Thymus (tissue), 11 donors: Measurements from ENCODE around the gene MUC6. TPM values are rescaled to one million over a fixed set of nuclear protein-coding genes. Genes with fewer than 3 reads are reported as not detected.

Source experiments
- DNase-seq, 9 donors: peaks; one replicate each; pipeline ENCODE4 v3.0.0-alpha.2; 2013; ENCODE audit warnings: low spot score in 9 of 9, low read depth in 6 of 9, missing footprints in 1 of 9
- H3K27ac ChIP-seq, 2 donors: one replicate each; pipeline ENCODE4 v1.5.1; 2013; ENCODE audit warnings: control low read depth in 1 of 2, low read depth in 1 of 2, low read length in 1 of 2, mild to moderate bottlenecking in 1 of 2, moderate library complexity in 1 of 2
- H3K27me3 ChIP-seq, 2 donors: one replicate each; pipeline ENCODE4 v1.5.1; 2013; ENCODE audit warnings: low read length in 1 of 2; ENCODE audit not compliant: control insufficient read depth in 2 of 2, insufficient read depth in 1 of 2
- H3K36me3 ChIP-seq, 2 donors: one replicate each; pipeline ENCODE4 v1.5.1; 2013; ENCODE audit warnings: low read length in 1 of 2, mild to moderate bottlenecking in 1 of 2, moderate library complexity in 1 of 2; ENCODE audit not compliant: control insufficient read depth in 2 of 2, insufficient read depth in 2 of 2
- H3K4me1 ChIP-seq, 2 donors: one replicate each; pipeline ENCODE4 v1.5.1; 2013; ENCODE audit warnings: low read length in 2 of 2; ENCODE audit not compliant: control insufficient read depth in 2 of 2, insufficient read depth in 2 of 2
- H3K4me3 ChIP-seq, 2 donors: one replicate each; pipeline ENCODE4 v1.5.1; 2013; ENCODE audit warnings: low read length in 2 of 2, control low read depth in 1 of 2, mild to moderate bottlenecking in 1 of 2
- H3K9me3 ChIP-seq, 2 donors: one replicate each; pipeline ENCODE4 v1.5.1; 2013; ENCODE audit warnings: low read length in 1 of 2, mild to moderate bottlenecking in 1 of 2; ENCODE audit not compliant: control insufficient read depth in 2 of 2, insufficient read depth in 1 of 2
- WGBS: extraction: QIAGEN DNeasy Blood & Tissue Kit; methylation state at CpG from one replicate; pipeline ENCODE4 v1.1.7; 2013; 5-methylcytosine and 5-hydroxymethylcytosine counted together
- polyA plus RNA-seq: library from polyadenylated mRNA; stranded (reverse); fragments of 200-250 nt; gene quantifications from one replicate; pipeline ENCODE4 v1.2.3, GENCODE V29; 2013
- total RNA-seq: library from RNA; stranded (reverse); fragments of 120-200 nt; gene quantifications from one replicate; pipeline ENCODE4 v1.2.4, GENCODE V29; 2013
- donor health status: healthy.

MUC6 gene
- total and polyA plus RNA-seq, 2 donors: 0.16 to 0.19 TPM

DNA sequence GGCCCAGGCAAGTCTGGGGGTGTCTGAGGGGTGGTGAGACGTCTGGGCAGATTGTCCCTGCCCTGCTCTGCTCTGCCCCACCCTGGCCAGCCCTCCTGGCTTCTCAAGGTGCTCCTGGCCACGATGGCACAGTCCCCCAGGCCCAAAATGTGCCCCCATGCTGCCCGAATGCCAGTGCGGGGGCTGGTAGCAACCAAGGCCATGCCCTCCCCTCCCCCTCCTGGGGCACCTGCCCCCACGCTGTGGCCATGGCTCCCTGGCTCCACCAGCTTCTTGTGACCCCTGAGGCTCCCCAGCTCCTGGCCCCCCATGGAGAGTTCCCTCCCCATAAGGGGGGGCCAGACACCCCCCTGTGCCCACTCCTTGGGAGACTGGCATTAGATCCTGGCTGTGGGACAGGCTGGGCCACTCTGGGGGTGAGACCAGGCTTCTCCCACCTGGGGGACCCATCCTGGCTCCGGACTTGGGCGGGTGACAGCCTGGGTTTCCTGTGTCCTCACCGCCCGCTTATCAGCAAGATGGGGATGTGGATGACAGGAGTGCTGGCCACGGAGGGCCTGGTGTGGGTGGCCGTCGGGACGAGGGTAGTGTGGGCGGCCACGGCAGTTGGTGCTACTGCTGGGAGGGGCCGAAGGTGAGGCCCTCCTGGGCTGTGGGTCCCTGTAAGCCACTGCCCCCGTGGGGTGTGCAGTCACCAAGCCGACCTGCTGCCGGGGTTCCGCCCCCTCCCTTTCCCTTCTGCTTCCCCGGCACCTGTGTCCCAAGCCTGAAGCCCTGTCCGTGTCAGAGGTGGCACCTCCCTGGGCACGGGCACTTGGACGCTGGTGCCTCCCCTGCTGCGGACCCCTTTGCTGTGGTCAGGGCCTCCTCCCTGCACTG lies 15.9 kb upstream of the MUC6 start:
- WGBS: 93% methylated on average over 25 of the region's 25 CpGs
- H3K27ac ChIP-seq: no peak overlapping the region
- H3K27me3 ChIP-seq: peaks cover 0 to 28% of the 10 kb centered on the region in 2 donors
- no peaks in the 10 kb centered on the region for H3K36me3 ChIP-seq
- H3K4me3 ChIP-seq: no peak overlapping the region
- H3K4me1 ChIP-seq: no peaks in the 10 kb centered on the region
- no peaks in the 10 kb centered on the region for H3K9me3 ChIP-seq
- DNase-seq: no peak

DNA sequence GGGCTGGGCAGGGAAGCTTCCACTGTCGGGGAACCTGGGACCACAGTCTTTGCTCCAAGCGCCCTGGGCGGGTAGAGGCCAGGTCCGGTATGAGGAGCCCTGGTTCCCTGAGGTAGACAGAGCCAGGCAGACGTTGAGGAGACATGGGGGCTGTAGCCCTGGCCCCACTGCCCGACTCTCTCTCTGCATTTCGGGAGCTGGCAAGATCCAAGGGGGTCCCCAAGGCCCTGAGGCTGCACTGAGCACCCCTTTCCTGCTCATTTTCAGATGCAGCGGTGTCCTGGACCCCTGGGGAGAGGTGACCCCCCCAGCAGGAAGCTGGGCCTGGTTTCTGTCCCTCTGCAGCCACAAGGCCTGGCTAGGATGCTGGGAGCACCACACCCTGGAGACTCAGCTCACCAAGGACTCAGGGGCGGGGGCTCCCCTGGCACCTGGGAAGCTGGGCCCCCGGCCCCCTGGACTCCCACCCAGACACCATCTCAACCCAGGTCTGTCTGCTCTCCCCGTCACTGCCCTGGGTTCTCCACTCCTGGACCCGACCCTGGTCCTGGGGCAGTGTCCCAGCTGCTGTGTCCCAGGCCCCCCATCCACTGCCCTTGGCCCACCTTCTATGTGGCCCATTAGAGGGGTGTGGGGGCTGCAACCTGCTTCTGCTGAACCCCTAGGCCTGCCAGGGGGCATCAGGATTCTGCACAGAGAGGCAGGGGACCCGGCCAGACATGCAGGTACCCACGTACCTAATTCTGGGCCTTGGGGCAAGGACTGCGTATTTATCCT lies 15.0 kb upstream of the MUC6 start:
- DNase-seq: no peak
- Histone ChIP-seq H3K27ac (no peak overlapping the region), H3K4me1 (no peaks in the 10 kb centered on the region), H3K36me3 (no peaks in the 10 kb centered on the region), H3K9me3 (no peaks in the 10 kb centered on the region), H3K27me3 (peaks cover 0 to 30% of the 10 kb centered on the region in 2 donors), H3K4me3 (no peak overlapping the region)
- 75% methylated on average over 15 of the region's 15 CpGs for WGBS

DNA sequence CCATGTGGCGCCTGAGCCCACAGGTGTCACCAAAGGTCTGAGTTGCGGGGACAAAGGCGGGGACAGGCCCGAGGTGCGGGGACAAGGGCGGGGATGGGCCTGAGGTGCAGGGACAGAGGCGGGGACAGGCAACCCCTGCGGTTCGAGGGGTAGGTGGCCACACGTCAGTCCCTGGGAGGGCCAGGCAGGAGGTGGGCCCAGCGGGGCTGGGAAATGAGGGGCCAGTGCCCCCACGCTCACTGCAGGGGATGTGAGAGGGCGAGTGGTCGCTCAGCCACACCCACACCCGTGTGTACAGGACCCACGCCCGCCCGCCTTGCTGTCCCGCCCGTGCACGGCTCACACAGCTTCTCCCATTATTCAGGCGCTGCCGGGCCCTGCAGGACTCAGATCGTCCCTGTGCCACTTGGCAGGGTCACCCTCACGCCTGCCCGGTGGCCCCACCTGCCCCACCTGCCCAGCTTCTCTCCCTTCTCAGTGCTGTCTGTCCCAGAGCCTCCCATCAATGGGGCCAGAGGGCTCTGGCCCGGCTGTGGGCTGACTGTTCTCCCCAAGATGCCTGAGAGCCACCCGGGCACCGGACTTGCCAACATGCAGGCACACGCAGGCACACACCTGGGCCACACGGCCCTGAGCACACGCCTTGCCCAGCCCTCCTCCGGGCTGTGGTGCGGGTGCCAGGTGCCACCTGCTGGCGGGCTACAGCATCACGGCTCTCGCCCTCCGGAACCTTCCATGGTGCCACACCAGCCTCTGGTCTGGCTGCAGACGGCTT lies 14.2 kb upstream of the MUC6 start:
- H3K4me1 ChIP-seq: no peaks in the 10 kb centered on the region
- no peaks in the 10 kb centered on the region for H3K36me3 ChIP-seq
- peaks cover 0 to 30% of the 10 kb centered on the region in 2 donors for H3K27me3 ChIP-seq
- no peak overlapping the region for H3K27ac ChIP-seq
- no peaks in the 10 kb centered on the region for H3K9me3 ChIP-seq
- no peak overlapping the region for H3K4me3 ChIP-seq
- 60% methylated on average over 39 of the region's 39 CpGs for WGBS
- peak; percentile 13 to 79 (median 46) for DNase-seq

DNA sequence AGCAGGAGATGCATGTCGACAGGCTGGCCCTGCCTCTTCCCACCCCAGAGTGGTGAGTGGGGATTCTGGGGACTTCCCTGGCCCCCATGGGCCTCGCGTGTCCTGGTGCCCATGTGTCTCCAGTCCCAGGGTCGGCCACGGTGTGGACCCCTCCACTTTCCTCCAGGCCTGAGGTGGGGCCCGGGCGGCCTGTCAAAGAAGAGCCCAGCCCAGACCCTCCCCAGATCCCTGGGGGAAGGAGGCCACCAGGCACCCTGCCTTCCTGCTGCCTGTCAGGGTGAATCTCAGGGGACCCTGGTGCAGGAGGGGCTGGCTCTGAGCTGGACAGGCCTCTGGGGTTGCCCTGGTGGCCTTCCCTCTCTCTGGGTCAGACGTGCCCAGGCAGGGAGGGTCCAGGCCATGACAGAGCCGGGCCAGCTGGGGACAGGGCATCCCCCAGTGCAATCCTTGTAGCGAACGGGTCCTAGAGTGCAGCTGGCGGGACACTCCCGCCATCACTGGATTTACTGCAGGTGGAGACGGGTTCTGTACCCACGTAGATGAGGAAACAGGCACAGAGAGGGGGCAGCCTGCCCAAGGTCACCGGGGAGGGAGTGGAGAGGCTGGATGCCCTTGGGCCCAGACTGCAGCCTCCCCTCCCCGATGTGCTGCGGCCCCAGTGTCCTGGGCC lies 13.5 kb upstream of the MUC6 start:
- H3K36me3 ChIP-seq: no peaks in the 10 kb centered on the region
- H3K27me3 ChIP-seq: peaks cover 0 to 30% of the 10 kb centered on the region in 2 donors
- WGBS: 85% methylated on average over 18 of the region's 18 CpGs
- H3K9me3 ChIP-seq: no peaks in the 10 kb centered on the region
- no peak overlapping the region for H3K27ac ChIP-seq
- no peaks in the 10 kb centered on the region for H3K4me1 ChIP-seq
- no peak for DNase-seq
- no peak overlapping the region for H3K4me3 ChIP-seq

DNA sequence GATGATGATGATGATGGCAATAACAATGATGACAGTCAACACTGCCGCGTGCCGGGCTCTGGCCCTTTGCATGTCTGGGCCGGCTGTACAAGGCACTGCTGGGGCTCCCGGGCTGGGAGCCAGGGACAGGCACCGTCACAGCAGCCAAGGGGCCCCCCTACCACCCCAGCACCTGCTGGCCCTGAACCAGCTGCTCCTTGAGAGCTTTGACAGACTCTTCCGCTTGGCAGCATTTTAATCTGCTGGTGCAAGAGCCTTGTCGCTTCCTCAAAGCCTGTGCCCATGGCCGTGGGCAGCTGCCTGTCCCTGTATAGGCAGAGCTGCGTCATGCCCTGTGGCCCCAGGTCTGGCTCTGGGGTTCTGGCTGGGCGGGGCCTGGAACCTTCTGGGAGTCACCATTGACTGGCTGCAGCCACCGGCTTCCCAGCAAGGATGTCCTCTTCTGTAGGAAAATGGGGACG lies 12.9 kb upstream of the MUC6 start:
- no peaks in the 10 kb centered on the region for H3K4me1 ChIP-seq
- H3K9me3 ChIP-seq: no peaks in the 10 kb centered on the region
- 65% methylated on average over 13 of the region's 13 CpGs for WGBS
- H3K36me3 ChIP-seq: no peaks in the 10 kb centered on the region
- H3K4me3 ChIP-seq: no peak overlapping the region
- H3K27me3 ChIP-seq: peaks cover 0 to 30% of the 10 kb centered on the region in 2 donors
- no peak overlapping the region for H3K27ac ChIP-seq
- no peak for DNase-seq

DNA sequence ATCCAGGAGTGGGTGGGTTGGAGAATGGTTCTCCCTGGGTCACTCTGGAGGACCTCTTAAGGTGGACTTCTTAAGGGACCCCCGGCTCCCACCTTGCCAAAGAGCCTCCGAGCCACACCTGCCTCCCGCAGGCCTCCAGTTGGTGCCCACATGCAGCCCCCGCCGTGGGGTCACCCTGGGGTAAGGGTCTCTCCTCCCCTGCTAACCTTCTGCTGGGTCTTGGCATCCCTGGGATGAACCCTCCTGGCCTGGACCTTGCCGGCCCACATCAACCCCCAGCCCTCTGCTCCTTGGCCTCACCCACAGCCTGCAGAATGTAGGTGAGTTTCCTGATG lies 12.5 kb upstream of the MUC6 start:
- Histone ChIP-seq H3K36me3 (no peaks in the 10 kb centered on the region), H3K27me3 (peaks cover 0 to 29% of the 10 kb centered on the region in 2 donors), H3K4me3 (no peak overlapping the region), H3K4me1 (no peaks in the 10 kb centered on the region), H3K9me3 (no peaks in the 10 kb centered on the region), H3K27ac (no peak overlapping the region)
- 96% methylated on average over 6 of the region's 6 CpGs for WGBS
- no peak for DNase-seq

DNA sequence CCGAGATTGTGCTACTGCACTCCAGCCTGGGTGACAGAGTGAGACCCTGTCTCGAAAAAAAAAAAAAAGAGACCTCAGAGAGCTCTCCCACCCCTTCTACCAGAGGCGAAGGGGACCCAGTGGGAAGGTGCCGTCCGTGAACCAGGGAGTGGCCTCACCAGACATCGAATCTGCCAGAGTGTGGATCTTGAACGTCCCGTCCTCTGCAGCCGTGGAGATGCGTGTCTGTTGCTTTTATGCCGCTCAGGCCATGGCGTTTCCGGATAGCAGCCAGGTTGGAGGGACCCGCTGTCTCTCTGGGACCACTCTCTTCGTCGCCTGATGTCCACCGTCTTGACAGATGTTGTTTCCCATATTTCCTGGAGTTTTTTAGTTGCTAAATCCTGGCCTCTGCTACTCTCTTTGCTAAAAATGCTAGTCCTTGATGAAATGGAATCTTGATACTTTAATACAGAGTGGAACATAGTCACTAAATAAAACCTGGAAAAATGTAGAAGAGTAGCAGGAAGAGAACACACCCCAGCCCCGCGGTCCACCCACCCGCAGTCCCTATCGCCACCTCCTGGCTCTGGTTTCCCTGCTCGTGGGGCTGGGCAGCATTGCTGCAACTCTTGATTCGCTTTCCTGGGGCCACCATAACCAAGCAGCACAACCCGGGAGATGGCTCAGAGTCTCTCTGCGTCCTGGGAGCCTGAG lies 12.0 kb upstream of the MUC6 start:
- WGBS: 89% methylated on average over 25 of the region's 25 CpGs
- no peak overlapping the region for H3K4me3 ChIP-seq
- peaks cover 0 to 30% of the 10 kb centered on the region in 2 donors for H3K27me3 ChIP-seq
- no peaks in the 10 kb centered on the region for H3K9me3 ChIP-seq
- DNase-seq: no peak
- no peaks in the 10 kb centered on the region for H3K36me3 ChIP-seq
- no peak overlapping the region for H3K27ac ChIP-seq
- H3K4me1 ChIP-seq: no peaks in the 10 kb centered on the region

DNA sequence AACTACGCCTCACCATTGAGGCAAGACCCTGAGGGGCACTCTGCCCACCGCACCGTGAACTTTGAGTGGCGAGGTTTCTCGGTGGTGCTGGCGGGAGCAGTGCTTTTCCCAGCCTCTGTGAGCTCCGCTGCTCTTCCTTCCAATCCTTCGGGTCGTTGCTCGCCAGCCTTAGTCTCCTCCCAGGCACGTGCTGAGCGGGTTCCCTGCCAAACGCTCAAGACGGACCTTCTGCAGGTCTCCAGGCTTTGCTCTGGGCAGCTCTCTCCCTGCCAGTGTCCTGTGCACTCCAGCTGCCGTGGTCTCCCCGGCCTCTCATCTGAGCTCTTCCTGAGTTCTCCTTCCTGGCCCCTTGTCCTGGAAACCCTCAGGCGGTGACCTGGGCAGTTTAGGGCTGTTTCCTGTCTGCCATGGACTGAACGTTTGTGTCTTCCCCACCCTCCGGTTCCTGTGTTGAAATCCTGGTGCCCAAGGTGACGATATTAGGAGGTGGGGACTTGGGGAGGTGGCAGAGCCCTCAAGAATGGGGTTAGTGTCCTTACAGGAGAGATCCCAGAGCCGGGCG lies 11.2 kb upstream of the MUC6 start:
- Histone ChIP-seq H3K27ac (no peak overlapping the region), H3K27me3 (peaks cover 0 to 28% of the 10 kb centered on the region in 2 donors), H3K36me3 (no peaks in the 10 kb centered on the region), H3K4me1 (no peaks in the 10 kb centered on the region), H3K4me3 (no peak overlapping the region), H3K9me3 (no peaks in the 10 kb centered on the region)
- whole genome bisulfite sequencing: 68% methylated on average over 22 of the region's 22 CpGs
- no peak for DNase-seq
